Mucosa of stomach (tissue), 1 donor: ENCODE measurements around the gene SAYSD1.

ENCODE experiments used
- H3K27me3 ChIP-seq: one replicate; pipeline ENCODE4 v1.7.0; 2013; ENCODE audit warnings: mild to moderate bottlenecking, low read length; ENCODE audit not compliant: control insufficient read depth, insufficient read depth
- H3K36me3 ChIP-seq: one replicate; pipeline ENCODE4 v1.7.0; 2013; ENCODE audit warnings: low read length; ENCODE audit not compliant: control insufficient read depth, insufficient read depth
- H3K4me1 ChIP-seq: one replicate; pipeline ENCODE4 v1.7.0; 2013; ENCODE audit warnings: mild to moderate bottlenecking, low read length; ENCODE audit not compliant: control insufficient read depth, insufficient read depth
- H3K4me3 ChIP-seq: one replicate; pipeline ENCODE4 v1.7.0; 2013; ENCODE audit warnings: low read length
- H3K9ac ChIP-seq: one replicate; pipeline ENCODE4 v1.7.0; 2013; ENCODE audit warnings: mild to moderate bottlenecking, low read length, moderate library complexity
- H3K9me3 ChIP-seq: one replicate; pipeline ENCODE4 v1.7.0; 2013; ENCODE audit warnings: mild to moderate bottlenecking, low read length, moderate library complexity; ENCODE audit not compliant: control insufficient read depth
- donor health status: Pancreatic carcinoma.

Gene SAYSD1

GRCh38 chr6:39075010-39075686, 39.8 kb downstream of the SAYSD1 start:
- Histone ChIP-seq H3K9ac (no peak overlapping the region), H3K4me3 (no peak overlapping the region)

GRCh38 chr6:39074486-39074885, 40.5 kb downstream of the SAYSD1 start:
- Histone ChIP-seq H3K4me3 (no peak overlapping the region), H3K36me3 (no peaks in the 10 kb centered on the region)

More at GRCh38 chr6:39075010-39075686, 39.8 kb downstream of the SAYSD1 start:
- Histone ChIP-seq H3K9me3 (no peaks in the 10 kb centered on the region), H3K4me1 (peaks cover 5% of the 10 kb centered on the region), H3K36me3 (no peaks in the 10 kb centered on the region), H3K27me3 (no peaks in the 10 kb centered on the region)

GRCh38 chr6:39073471-39074355, 41.3 kb downstream of the SAYSD1 start:
- H3K9ac ChIP-seq: no peak overlapping the region
- no peaks in the 10 kb centered on the region for H3K36me3 ChIP-seq
- H3K4me1 ChIP-seq: peaks cover 5% of the 10 kb centered on the region
- H3K27me3 ChIP-seq: no peaks in the 10 kb centered on the region
- no peaks in the 10 kb centered on the region for H3K9me3 ChIP-seq
- no peak overlapping the region for H3K4me3 ChIP-seq

More at GRCh38 chr6:39074486-39074885, 40.5 kb downstream of the SAYSD1 start:
- peaks cover 5% of the 10 kb centered on the region for H3K4me1 ChIP-seq
- no peaks in the 10 kb centered on the region for H3K9me3 ChIP-seq
- no peaks in the 10 kb centered on the region for H3K27me3 ChIP-seq
- no peak overlapping the region for H3K9ac ChIP-seq

- H3K27me3 ChIP-seq: no peaks in the 10 kb centered on the region
- no peaks in the 10 kb centered on the region for H3K9me3 ChIP-seq
- no peak overlapping the region for H3K9ac ChIP-seq
- no peaks in the 10 kb centered on the region for H3K36me3 ChIP-seq
- peaks cover 5% of the 10 kb centered on the region for H3K4me1 ChIP-seq
- no peak overlapping the region for H3K4me3 ChIP-seq
These were observed 42.2 kb downstream of the SAYSD1 start for GRCh38 chr6:39072830-39073229.

GRCh38 chr6:39068391-39068790, 46.6 kb downstream of the SAYSD1 start:
- no peak overlapping the region for H3K9ac ChIP-seq
- no peaks in the 10 kb centered on the region for H3K4me1 ChIP-seq
- H3K4me3 ChIP-seq: no peak overlapping the region
- peaks cover 4% of the 10 kb centered on the region for H3K27me3 ChIP-seq
- H3K36me3 ChIP-seq: no peaks in the 10 kb centered on the region
- no peaks in the 10 kb centered on the region for H3K9me3 ChIP-seq

- Histone ChIP-seq H3K4me3 (no peak overlapping the region), H3K4me1 (peaks cover 10% of the 10 kb centered on the region), H3K9ac (no peak overlapping the region), H3K9me3 (no peaks in the 10 kb centered on the region), H3K27me3 (peaks cover 7% of the 10 kb centered on the region), H3K36me3 (no peaks in the 10 kb centered on the region)
These were observed 49.4 kb downstream of the SAYSD1 start for GRCh38 chr6:39065561-39065960.

GRCh38 chr6:39063526-39063925, 51.5 kb downstream of the SAYSD1 start:
- no peaks in the 10 kb centered on the region for H3K36me3 ChIP-seq
- no peak overlapping the region for H3K9ac ChIP-seq
- H3K4me3 ChIP-seq: no peak overlapping the region
- peaks cover 7% of the 10 kb centered on the region for H3K27me3 ChIP-seq
- H3K4me1 ChIP-seq: peaks cover 10% of the 10 kb centered on the region
- H3K9me3 ChIP-seq: no peaks in the 10 kb centered on the region

- Histone ChIP-seq H3K9ac (no peak overlapping the region), H3K36me3 (no peaks in the 10 kb centered on the region), H3K4me1 (peaks cover 10% of the 10 kb centered on the region), H3K27me3 (peaks cover 7% of the 10 kb centered on the region), H3K9me3 (no peaks in the 10 kb centered on the region), H3K4me3 (no peak overlapping the region)
These were observed 52.8 kb downstream of the SAYSD1 start for GRCh38 chr6:39062014-39062740.

- H3K9me3 ChIP-seq: no peaks in the 10 kb centered on the region
- peaks cover 10% of the 10 kb centered on the region for H3K4me1 ChIP-seq
- H3K4me3 ChIP-seq: no peak overlapping the region
- H3K27me3 ChIP-seq: peaks cover 7% of the 10 kb centered on the region
- H3K36me3 ChIP-seq: no peaks in the 10 kb centered on the region
- H3K9ac ChIP-seq: no peak overlapping the region
These were observed 53.4 kb downstream of the SAYSD1 start for GRCh38 chr6:39061588-39061987.

- no peaks in the 10 kb centered on the region for H3K36me3 ChIP-seq
- H3K9me3 ChIP-seq: no peaks in the 10 kb centered on the region
- no peak overlapping the region for H3K4me3 ChIP-seq
These were observed 53.8 kb downstream of the SAYSD1 start for GRCh38 chr6:39061182-39061581.

GRCh38 chr6:39060467-39061160, 54.4 kb downstream of the SAYSD1 start:
- no peak overlapping the region for H3K4me3 ChIP-seq
- peaks cover 10% of the 10 kb centered on the region for H3K4me1 ChIP-seq
- no peaks in the 10 kb centered on the region for H3K9me3 ChIP-seq
- H3K27me3 ChIP-seq: peaks cover 7% of the 10 kb centered on the region
- H3K36me3 ChIP-seq: no peaks in the 10 kb centered on the region
- H3K9ac ChIP-seq: no peak overlapping the region

More at GRCh38 chr6:39061182-39061581, 53.8 kb downstream of the SAYSD1 start:
- peaks cover 7% of the 10 kb centered on the region for H3K27me3 ChIP-seq
- H3K9ac ChIP-seq: no peak overlapping the region
- peaks cover 10% of the 10 kb centered on the region for H3K4me1 ChIP-seq
